GM18499 (cell line): ENCODE data around the gene GJC1.
"Not testable (repeated sequence)": the region's sequence is repeated elsewhere in the genome, so short reads cannot be mapped to it uniquely, and the experiment has no call there.

Source experiments
- ATAC-seq: cut with Tn5 transposase; IDR thresholded peaks from one replicate; pipeline ENCODE4 v1.9.1; 2021; ENCODE audit warnings: moderate number of reproducible peaks; ENCODE audit not compliant: insufficient read depth, unreplicated experiment

GJC1 gene

GRCh38 chr17:44847586-44847985, 17.5 kb upstream of the GJC1 start, which contains the start of gene HIGD1B:
HIGD1B (plus strand) TSS chr17:44847883; CDS start chr17:44848153, 270 bp downstream.
- no peak for ATAC-seq

- ATAC-seq, result no peak
Measured at GRCh38 chr17:44846206-44846605, 16.1 kb upstream of the GJC1 start.

- ATAC-seq, result no peak
Measured at GRCh38 chr17:44844390-44844830, 14.3 kb upstream of the GJC1 start.

GRCh38 chr17:44842748-44843147, 12.7 kb upstream of the GJC1 start:
- no peak for ATAC-seq

GRCh38 chr17:44840936-44841335, 10.8 kb upstream of the GJC1 start:
- no peak for ATAC-seq

GRCh38 chr17:44840274-44840673, 10.2 kb upstream of the GJC1 start:
- no peak for ATAC-seq

- no peak for ATAC-seq
Measured at GRCh38 chr17:44837196-44837595, 7.1 kb upstream of the GJC1 start.

- no peak for ATAC-seq
Measured at GRCh38 chr17:44832805-44833204, 2.7 kb upstream of the GJC1 start.

GRCh38 chr17:44831371-44831770, 1.3 kb upstream of the GJC1 start:
- no peak for ATAC-seq

GRCh38 chr17:44830359-44831288, 537 bp upstream of the GJC1 start:
- ATAC-seq, result no peak

- no peak for ATAC-seq
Measured at GRCh38 chr17:44828919-44829522, 1.1 kb downstream of the GJC1 start.

GRCh38 chr17:44827863-44828262, 2.2 kb downstream of the GJC1 start:
- ATAC-seq, result no peak

- ATAC-seq, result no peak
Measured at GRCh38 chr17:44826123-44826790, 3.8 kb downstream of the GJC1 start.

- ATAC-seq, result not testable (repeated sequence)
Measured at GRCh38 chr17:44825236-44825635, 4.9 kb downstream of the GJC1 start.

- ATAC-seq, result no peak
Measured at GRCh38 chr17:44820631-44821212, 9.4 kb downstream of the GJC1 start.

GRCh38 chr17:44818508-44818907, 11.6 kb downstream of the GJC1 start:
- not testable (repeated sequence) for ATAC-seq

GRCh38 chr17:44812263-44812662, 17.8 kb downstream of the GJC1 start:
- no peak for ATAC-seq

- not testable (repeated sequence) for ATAC-seq
Measured at GRCh38 chr17:44808656-44809388, 21.3 kb downstream of the GJC1 start.

GRCh38 chr17:44808156-44808555, 21.9 kb downstream of the GJC1 start:
- no peak for ATAC-seq

- no peak for ATAC-seq
Measured at GRCh38 chr17:44807817-44808155, 22.3 kb downstream of the GJC1 start.
